OCI-LY7 (cell line): Measurements from ENCODE around the gene PRLR. TPM values are rescaled to one million over a fixed set of nuclear protein-coding genes. Genes with fewer than 3 reads are reported as not detected.
"Not testable (repeated sequence)": the region's sequence is repeated elsewhere in the genome, so short reads cannot be mapped to it uniquely, and the experiment has no call there.

Experiments used
- BruUV-seq: library from RNA; stranded (reverse); fragments of 400-500 nt; replicated peaks from 2 replicates; lab custom pipeline; 2021; lab: Mats Ljungman, UMichigan
- CTCF ChIA-PET: fragments of 300-600 bp; sonication (Branson Sonifier 250); formaldehyde crosslinking; loops from one replicate; lab custom pipeline; 2022; ENCODE audit warnings: antibody characterized with exemption; ENCODE audit not compliant: unreplicated experiment; lab: Charles Lee
- POLR2A ChIA-PET: fragments of 300-600 bp; sonication (Branson Sonifier 250); formaldehyde crosslinking; loops from one replicate; lab custom pipeline; 2022; ENCODE audit warnings: antibody characterized with exemption; lab: Charles Lee
- DNase-seq: peaks from one replicate; pipeline ENCODE4 v3.0.0-alpha.2; 2015; ENCODE audit warnings: low spot score
- H2AFZ ChIP-seq: fragments of 200-600 bp; sonication (generic), shearing (Covaris generic); 2 replicates; pipeline ENCODE4 v1.6.1; 2014; ENCODE audit warnings: mild to moderate bottlenecking, antibody characterized with exemption, low read length, moderate library complexity
- H3K27ac ChIP-seq: fragments of 200-600 bp; sonication (generic); 2 replicates; pipeline ENCODE4 v1.5.1; 2014; ENCODE audit warnings: mixed run types, low read depth, mild to moderate bottlenecking, moderate library complexity, low read length, inconsistent platforms; ENCODE audit not compliant: poor library complexity, severe bottlenecking
- H3K36me3 ChIP-seq: fragments of 200-600 bp; sonication (generic); 2 replicates; pipeline ENCODE4 v1.6.1; 2014; ENCODE audit warnings: mild to moderate bottlenecking, antibody characterized with exemption, low read length, moderate library complexity, mixed read lengths; ENCODE audit not compliant: insufficient read depth
- H3K4me1 ChIP-seq: fragments of 200-600 bp; sonication (generic); 2 replicates; pipeline ENCODE4 v1.5.1; 2014; ENCODE audit warnings: mild to moderate bottlenecking, low read length; ENCODE audit not compliant: insufficient read depth, poor library complexity, severe bottlenecking
- H3K4me2 ChIP-seq: fragments of 200-600 bp; sonication (generic); 2 replicates; pipeline ENCODE4 v1.6.1; 2014; ENCODE audit warnings: mild to moderate bottlenecking, low read length
- H3K4me3 ChIP-seq: fragments of 200-600 bp; sonication (generic); 2 replicates; pipeline ENCODE4 v1.5.1; 2014; ENCODE audit warnings: mild to moderate bottlenecking, low read depth, low read length; ENCODE audit not compliant: poor library complexity, severe bottlenecking
- H3K79me2 ChIP-seq: fragments of 200-600 bp; sonication (generic); 2 replicates; pipeline ENCODE4 v1.6.1; 2016; ENCODE audit warnings: low read depth, mild to moderate bottlenecking, low read length, moderate library complexity, mixed read lengths; ENCODE audit not compliant: insufficient read depth
- H3K9me2 ChIP-seq: fragments of 200-600 bp; sonication (generic); 2 replicates; pipeline ENCODE4 v1.6.1; 2016; ENCODE audit warnings: mild to moderate bottlenecking, low read length, mixed read lengths; ENCODE audit not compliant: insufficient read depth
- H3K9me3 ChIP-seq: fragments of 200-600 bp; sonication (generic); 2 replicates; pipeline ENCODE4 v1.6.1; 2014; ENCODE audit warnings: mild to moderate bottlenecking, mixed run types, low read length, mixed read lengths
- H4K20me1 ChIP-seq: fragments of 200-600 bp; sonication (generic); 2 replicates; pipeline ENCODE4 v1.6.1; 2014; ENCODE audit warnings: mild to moderate bottlenecking, antibody characterized with exemption, low read length, moderate library complexity, mixed read lengths; ENCODE audit not compliant: insufficient read depth
- EZH2phosphoT487 ChIP-seq: fragments of 200-600 bp; sonication (generic); IDR thresholded peaks from 2 replicates; pipeline ENCODE4 v1.6.1; 2018; ENCODE audit warnings: low read depth, borderline replicate concordance, mild to moderate bottlenecking, mixed run types, antibody characterized with exemption, low read length, moderate library complexity, mixed read lengths
- intact Hi-C: fragments of 100-400 bp; cut with micrococcal nuclease; formaldehyde crosslinking; loops from one replicate; pipeline ENCODE4 v1.10.0; 2022; ENCODE audit not compliant: unreplicated experiment
- total RNA-seq, 2 experiments: library from RNA; depleted of rRNA in 1 of 2; stranded (reverse); fragments of >200 nt in 1 of 2; shearing (Covaris generic) in 1 of 2; gene quantifications; 2 replicates each; pipeline ENCODE4 v1.2.3, GENCODE V29; 2014 to 2022
- TF ChIP-seq, protein P1 (sequence below): fragments of 200-600 bp; sonication (generic); conservative IDR thresholded peaks from 2 replicates; pipeline ENCODE4 v1.5.1; 2014; ENCODE audit warnings: mild to moderate bottlenecking, antibody characterized with exemption, low read length, moderate library complexity, mixed read lengths

Gene PRLR
- total RNA-seq, 2 experiments from 2014 or later = not detected

DNA sequence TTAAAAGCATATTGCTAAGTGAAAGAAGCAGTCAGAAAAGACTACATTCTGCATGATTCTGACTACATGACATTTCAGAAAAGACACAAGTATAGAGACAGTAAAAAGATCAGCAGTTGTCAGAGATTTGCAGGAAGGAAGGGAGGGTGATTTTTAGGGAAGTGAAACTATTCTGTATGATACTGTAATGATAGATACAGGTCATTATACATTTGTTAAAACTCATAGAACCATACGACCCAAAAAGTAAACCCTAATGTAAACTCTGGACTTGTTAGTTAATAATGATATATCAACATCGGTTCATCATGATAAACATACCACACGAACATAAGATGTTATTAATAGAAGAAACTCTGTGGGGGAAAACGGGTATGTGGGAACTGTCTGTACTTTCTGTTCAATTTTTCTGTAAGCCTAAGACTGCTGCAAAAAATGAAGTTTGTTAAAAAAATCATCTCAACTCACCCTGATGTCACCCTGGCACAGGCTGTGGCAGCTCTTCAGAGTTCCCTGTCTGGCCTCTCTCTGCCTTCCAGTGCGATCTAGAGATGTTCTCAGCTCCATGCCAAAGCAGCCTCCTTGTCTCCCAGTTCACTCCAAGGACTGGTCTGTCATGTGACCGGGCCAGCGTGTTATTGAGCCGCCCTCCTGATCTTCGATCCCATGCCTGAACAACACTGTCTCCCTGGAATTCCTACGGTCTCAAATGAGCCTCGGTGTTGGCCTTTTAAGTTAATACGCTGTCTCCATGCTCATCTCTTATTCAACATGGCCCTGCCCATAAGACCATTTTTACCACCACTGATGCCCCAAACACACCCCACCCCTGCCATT lies 35.4 kb downstream of the PRLR start:
- peak overlapping the region; percentile 22; the same call in 1 of the 2 replicates for H2AFZ ChIP-seq
- POLR2A ChIA-PET = interaction anchor here (0.6 kb wide), 1 partner anchor 524 kb away, joined by 3 read pairs; no protein-coding TSS in a partner anchor
- no peaks in the 10 kb centered on the region for H3K9me2 ChIP-seq
- no peaks in the 10 kb centered on the region for H3K9me3 ChIP-seq
- CTCF ChIA-PET = no interaction called here
- H3K4me1 ChIP-seq = peaks cover 21% of the 10 kb centered on the region
- H3K4me3 ChIP-seq = peak overlapping the region; percentile 15
- TF ChIP-seq, protein P1, sequence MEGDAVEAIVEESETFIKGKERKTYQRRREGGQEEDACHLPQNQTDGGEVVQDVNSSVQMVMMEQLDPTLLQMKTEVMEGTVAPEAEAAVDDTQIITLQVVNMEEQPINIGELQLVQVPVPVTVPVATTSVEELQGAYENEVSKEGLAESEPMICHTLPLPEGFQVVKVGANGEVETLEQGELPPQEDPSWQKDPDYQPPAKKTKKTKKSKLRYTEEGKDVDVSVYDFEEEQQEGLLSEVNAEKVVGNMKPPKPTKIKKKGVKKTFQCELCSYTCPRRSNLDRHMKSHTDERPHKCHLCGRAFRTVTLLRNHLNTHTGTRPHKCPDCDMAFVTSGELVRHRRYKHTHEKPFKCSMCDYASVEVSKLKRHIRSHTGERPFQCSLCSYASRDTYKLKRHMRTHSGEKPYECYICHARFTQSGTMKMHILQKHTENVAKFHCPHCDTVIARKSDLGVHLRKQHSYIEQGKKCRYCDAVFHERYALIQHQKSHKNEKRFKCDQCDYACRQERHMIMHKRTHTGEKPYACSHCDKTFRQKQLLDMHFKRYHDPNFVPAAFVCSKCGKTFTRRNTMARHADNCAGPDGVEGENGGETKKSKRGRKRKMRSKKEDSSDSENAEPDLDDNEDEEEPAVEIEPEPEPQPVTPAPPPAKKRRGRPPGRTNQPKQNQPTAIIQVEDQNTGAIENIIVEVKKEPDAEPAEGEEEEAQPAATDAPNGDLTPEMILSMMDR = no peak
- no peak for TF ChIP-seq EZH2phosphoT487
- DNase-seq = peak; percentile 59
- peak overlapping the region; percentile 17 for H3K27ac ChIP-seq
- BruUV-seq = no TSS peak
- peak overlapping the region; percentile 52 for H3K4me2 ChIP-seq
- no peaks in the 10 kb centered on the region for H4K20me1 ChIP-seq
- intact Hi-C loops = no loop called here
- H3K36me3 ChIP-seq = no peaks in the 10 kb centered on the region
- no peaks in the 10 kb centered on the region for H3K79me2 ChIP-seq

DNA sequence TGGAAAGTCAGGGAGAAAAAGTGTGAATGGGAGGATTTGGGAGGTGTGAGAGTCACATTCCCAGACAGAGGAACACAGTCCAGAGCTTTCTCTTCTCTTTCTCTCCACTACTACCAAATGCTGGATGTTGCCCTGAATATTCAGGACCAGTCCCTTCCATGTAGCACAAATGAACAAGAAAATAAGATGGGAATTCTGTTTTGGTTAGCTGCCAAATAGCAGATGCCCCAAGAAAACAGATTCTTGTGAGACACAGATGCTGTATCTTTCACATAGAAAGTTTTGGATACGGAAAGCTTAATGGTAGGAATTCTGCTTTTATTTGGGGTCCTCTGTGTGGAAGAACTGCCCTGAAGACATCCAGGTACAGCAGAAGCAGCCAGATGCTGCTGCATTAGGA lies 37.8 kb downstream of the PRLR start:
- Histone ChIP-seq H3K4me2 (no peak overlapping the region), H2AFZ (no peak overlapping the region), H3K36me3 (no peaks in the 10 kb centered on the region), H3K27ac (no peak overlapping the region), H3K4me3 (no peak overlapping the region), H3K9me2 (no peaks in the 10 kb centered on the region), H4K20me1 (no peaks in the 10 kb centered on the region), H3K9me3 (no peaks in the 10 kb centered on the region), H3K4me1 (peaks cover 21% of the 10 kb centered on the region), H3K79me2 (no peaks in the 10 kb centered on the region)
- BruUV-seq = no TSS peak
- no peak for TF ChIP-seq EZH2phosphoT487
- TF ChIP-seq, protein P1 = no peak
- intact Hi-C loops = no loop called here
- ChIA-PET POLR2A (no interaction called here), CTCF (no interaction called here)
- no peak for DNase-seq

DNA sequence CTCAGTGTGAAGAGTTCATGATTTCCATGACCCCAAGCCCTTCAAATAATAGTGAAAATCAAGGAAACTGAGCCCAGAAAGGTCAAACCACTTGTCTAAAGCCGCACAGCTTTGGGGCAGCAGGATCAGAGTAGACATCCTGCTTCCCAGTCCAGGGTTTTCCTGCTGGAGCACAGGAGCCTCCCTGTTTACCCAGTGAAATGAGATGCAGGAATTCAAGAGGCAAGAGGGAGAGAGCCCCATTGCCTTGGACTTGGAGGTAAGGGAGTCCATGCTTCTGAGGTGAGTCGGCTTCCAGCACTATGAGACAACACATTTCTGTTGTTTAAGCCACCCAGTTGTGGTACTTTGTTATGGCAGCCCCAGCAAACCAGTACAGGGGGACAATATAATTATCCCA lies 40.5 kb downstream of the PRLR start:
- intact Hi-C loops, CTCF ChIA-PET, H3K27ac ChIP-seq, H4K20me1 ChIP-seq, H2AFZ ChIP-seq, BruUV-seq, H3K4me2 ChIP-seq, H3K9me2 ChIP-seq, H3K36me3 ChIP-seq, H3K79me2 ChIP-seq, DNase-seq, H3K4me3 ChIP-seq, H3K9me3 ChIP-seq: not testable (repeated sequence)
- POLR2A ChIA-PET = interaction anchor here (0.7 kb wide), 1 partner anchor 1448 kb away, joined by 4 read pairs; no protein-coding TSS in a partner anchor
- peaks cover 14% of the 10 kb centered on the region for H3K4me1 ChIP-seq
